Measurements from ENCODE around the gene CPSF3.
A peak's percentile ranks its signal among the peaks of the same experiment; 100 is the strongest.

Gene CPSF3

DNA sequence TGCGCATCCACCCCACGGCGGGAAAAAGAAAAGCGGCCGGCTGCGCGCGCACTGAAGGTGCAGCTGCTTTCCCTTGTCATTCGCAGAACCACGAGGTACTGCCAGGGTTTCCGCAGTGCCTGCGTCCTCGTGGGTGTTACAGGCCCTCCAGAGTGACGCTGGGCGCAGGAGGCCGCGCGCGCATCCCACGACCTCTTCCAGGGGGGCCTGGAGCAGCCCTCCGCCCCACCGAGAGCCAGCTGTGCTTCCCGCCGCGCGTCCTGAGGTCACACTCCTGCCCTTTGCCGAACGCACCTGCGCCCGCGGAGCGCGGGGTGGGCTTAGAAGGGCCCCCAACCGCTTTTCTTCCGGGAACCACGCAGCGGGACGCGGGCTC, 50.5 kb downstream of the CPSF3 start (continued):
- TF ChIP-seq ZNF274 (IDR thresholded peaks at IDR 0.05; ENCODE audit: low read length) (no peak), ZNF274 (tag by site-specific recombination; IDR thresholded peaks at IDR 0.05; ENCODE audit: borderline replicate concordance) (no peak), ZBTB1 (tag by site-specific recombination; IDR thresholded peaks at IDR 0.05) (no peak), SCRT1 (tag by site-specific recombination; IDR thresholded peaks at IDR 0.05; ENCODE audit: borderline replicate concordance) (no peak), GLIS2 (tag by site-specific recombination; IDR thresholded peaks at IDR 0.05) (0 out of 2 replicates have a peak, but pooled peaks have one; percentile 38), ZNF529 (tag by site-specific recombination; IDR thresholded peaks at IDR 0.05; ENCODE audit: insufficient replicate concordance) (no peak), EGR2 (tag by site-specific recombination; IDR thresholded peaks at IDR 0.05; ENCODE audit: low read depth) (no peak)
- TF ChIP-seq, protein P1, sequence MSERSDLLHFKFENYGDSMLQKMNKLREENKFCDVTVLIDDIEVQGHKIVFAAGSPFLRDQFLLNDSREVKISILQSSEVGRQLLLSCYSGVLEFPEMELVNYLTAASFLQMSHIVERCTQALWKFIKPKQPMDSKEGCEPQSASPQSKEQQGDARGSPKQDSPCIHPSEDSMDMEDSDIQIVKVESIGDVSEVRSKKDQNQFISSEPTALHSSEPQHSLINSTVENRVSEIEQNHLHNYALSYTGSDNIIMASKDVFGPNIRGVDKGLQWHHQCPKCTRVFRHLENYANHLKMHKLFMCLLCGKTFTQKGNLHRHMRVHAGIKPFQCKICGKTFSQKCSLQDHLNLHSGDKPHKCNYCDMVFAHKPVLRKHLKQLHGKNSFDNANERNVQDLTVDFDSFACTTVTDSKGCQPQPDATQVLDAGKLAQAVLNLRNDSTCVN (tag by site-specific recombination; optimal IDR thresholded peaks at IDR 0.05), result no peak
- TF ChIP-seq, protein P2, sequence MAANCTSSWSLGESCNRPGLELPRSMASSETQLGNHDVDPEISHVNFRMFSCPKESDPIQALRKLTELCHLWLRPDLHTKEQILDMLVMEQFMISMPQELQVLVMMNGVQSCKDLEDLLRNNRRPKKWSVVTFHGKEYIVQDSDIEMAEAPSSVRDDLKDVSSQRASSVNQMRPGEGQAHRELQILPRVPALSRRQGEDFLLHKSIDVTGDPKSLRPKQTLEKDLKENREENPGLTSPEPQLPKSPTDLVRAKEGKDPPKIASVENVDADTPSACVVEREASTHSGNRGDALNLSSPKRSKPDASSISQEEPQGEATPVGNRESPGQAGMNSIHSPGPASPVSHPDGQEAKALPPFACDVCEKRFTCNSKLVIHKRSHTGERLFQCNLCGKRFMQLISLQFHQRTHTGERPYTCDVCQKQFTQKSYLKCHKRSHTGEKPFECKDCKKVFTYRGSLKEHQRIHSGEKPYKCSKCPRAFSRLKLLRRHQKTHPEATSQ (tag by site-specific recombination; IDR thresholded peaks at IDR 0.05), result no peak

DNA sequence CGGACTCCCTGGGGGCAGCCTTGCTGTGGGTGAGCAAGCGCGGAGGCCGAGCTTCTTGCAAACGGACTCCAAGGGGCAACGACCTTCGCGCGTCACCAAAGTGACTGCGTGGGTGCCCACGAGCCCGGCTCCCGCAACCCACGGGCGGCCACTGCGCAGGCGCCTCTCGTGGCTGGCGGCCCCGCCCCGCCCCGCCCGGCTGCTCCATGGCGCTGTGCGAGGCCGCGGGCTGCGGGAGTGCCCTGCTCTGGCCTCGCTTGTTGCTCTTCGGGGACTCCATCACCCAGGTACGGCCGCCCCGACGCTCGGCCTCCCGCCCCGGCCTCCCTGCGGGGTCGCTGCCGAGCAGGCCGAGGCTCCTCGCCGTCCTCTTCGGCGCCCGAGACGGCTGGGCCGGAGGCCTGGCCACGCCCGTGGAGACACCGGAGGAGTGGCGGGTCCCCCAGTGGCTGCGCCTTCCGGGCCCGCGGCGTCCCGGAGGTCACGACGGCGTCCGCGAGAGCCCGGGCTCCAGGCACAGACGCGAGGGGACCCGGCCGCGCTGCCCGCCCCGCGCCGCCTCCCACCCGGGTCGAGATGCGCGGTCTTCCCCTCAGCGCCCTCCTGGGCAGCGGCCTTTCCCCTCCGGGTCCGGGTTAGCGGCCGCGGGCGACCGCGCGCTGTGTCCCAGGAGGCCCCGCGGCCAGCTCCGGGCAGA, 51.1 kb downstream of the CPSF3 start, which contains the start of gene IAH1:
Gene IAH1, plus strand, starts transcription at position 191 of the 697 bp plus-strand sequence. Its CDS starts 16 bp downstream, at position 207.
- Histone ChIP-seq H3K9me3 (ENCODE audit: control insufficient read depth, insufficient read depth, low read depth, low read length) (no peaks in the 10 kb centered on the region), H3K36me3 (ENCODE audit: control insufficient read depth in 2 of 2, insufficient read depth in 1 of 2, low read length in 2 of 2) (peaks cover 1 to 62% of the 10 kb centered on the region in 2 experiments), H3K27ac (ENCODE audit: extremely low read depth, low read depth, low read length) (peak within 1 kb of the TSS; percentile 92), H3K4me1 (ENCODE audit: control insufficient read depth, insufficient read depth, low read length) (no peaks in the 10 kb centered on the region; the same call in 1 of the 2 replicates), H3K4me3 (ENCODE audit: low read depth, low read length) (peak within 1 kb of the TSS; percentile 59)
- ChIA-PET POLR2A (interaction anchor here (0.7 to 3.0 kb wide), 6 partner anchors 10 to 201 kb away, joined by 3 to 12 read pairs (median 3); partner anchors contain the start of genes ADAM17 and YWHAQ), CTCF (interaction anchor here (0.6 kb wide), 2 partner anchors 91 to 373 kb away, joined by 3 to 4 read pairs; no protein-coding TSS in a partner anchor)
- TF ChIP-seq EGR2 (tag by site-specific recombination; IDR thresholded peaks at IDR 0.05; ENCODE audit: low read depth) (peak; percentile 63), ZNF777 (tag by site-specific recombination; IDR thresholded peaks at IDR 0.05; ENCODE audit: borderline replicate concordance) (no peak), KLF8 (tag by site-specific recombination; IDR thresholded peaks at IDR 0.05) (peak; percentile 38; the same call in 1 of the 2 replicates), SCRT2 (tag by site-specific recombination; IDR thresholded peaks at IDR 0.05) (0 out of 2 replicates have a peak, but pooled peaks have one; percentile 36), ZNF660 (tag by site-specific recombination; IDR thresholded peaks at IDR 0.05) (peak; percentile 52; the same call in 1 of the 2 replicates), ZNF423 (tag by site-specific recombination; IDR thresholded peaks at IDR 0.05) (no peak), ZNF214 (tag by site-specific recombination; IDR thresholded peaks at IDR 0.05; ENCODE audit: borderline replicate concordance) (no peak), KLF9 (tag by site-specific recombination; IDR thresholded peaks at IDR 0.05; ENCODE audit: low read depth) (peak; percentile 24; the same call in 1 of the 2 replicates), ZNF140 (tag by site-specific recombination; IDR thresholded peaks at IDR 0.05) (no peak), YY1 (tag by site-specific recombination; IDR thresholded peaks at IDR 0.05) (0 out of 2 replicates have a peak, but pooled peaks have one; percentile 48), ZFHX2 (tag by site-specific recombination; conservative IDR thresholded peaks at IDR 0.05) (peak; percentile 68), ZNF677 (tag by site-specific recombination; IDR thresholded peaks at IDR 0.05) (no peak), KLF1 (tag by site-specific recombination; IDR thresholded peaks at IDR 0.05) (0 out of 2 replicates have a peak, but pooled peaks have one; percentile 28)
- TF ChIP-seq, protein P1 (tag by site-specific recombination; optimal IDR thresholded peaks at IDR 0.05), result peak; percentile 64
- TF ChIP-seq, protein P3, sequence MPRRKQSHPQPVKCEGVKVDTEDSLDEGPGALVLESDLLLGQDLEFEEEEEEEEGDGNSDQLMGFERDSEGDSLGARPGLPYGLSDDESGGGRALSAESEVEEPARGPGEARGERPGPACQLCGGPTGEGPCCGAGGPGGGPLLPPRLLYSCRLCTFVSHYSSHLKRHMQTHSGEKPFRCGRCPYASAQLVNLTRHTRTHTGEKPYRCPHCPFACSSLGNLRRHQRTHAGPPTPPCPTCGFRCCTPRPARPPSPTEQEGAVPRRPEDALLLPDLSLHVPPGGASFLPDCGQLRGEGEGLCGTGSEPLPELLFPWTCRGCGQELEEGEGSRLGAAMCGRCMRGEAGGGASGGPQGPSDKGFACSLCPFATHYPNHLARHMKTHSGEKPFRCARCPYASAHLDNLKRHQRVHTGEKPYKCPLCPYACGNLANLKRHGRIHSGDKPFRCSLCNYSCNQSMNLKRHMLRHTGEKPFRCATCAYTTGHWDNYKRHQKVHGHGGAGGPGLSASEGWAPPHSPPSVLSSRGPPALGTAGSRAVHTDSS (tag by site-specific recombination; IDR thresholded peaks at IDR 0.05), result no peak
- TF ChIP-seq, protein P4, sequence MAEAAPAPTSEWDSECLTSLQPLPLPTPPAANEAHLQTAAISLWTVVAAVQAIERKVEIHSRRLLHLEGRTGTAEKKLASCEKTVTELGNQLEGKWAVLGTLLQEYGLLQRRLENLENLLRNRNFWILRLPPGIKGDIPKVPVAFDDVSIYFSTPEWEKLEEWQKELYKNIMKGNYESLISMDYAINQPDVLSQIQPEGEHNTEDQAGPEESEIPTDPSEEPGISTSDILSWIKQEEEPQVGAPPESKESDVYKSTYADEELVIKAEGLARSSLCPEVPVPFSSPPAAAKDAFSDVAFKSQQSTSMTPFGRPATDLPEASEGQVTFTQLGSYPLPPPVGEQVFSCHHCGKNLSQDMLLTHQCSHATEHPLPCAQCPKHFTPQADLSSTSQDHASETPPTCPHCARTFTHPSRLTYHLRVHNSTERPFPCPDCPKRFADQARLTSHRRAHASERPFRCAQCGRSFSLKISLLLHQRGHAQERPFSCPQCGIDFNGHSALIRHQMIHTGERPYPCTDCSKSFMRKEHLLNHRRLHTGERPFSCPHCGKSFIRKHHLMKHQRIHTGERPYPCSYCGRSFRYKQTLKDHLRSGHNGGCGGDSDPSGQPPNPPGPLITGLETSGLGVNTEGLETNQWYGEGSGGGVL (tag by site-specific recombination; IDR thresholded peaks at IDR 0.05), result peak; percentile 17; the same call in 1 of the 2 replicates
- TF ChIP-seq, protein P5, sequence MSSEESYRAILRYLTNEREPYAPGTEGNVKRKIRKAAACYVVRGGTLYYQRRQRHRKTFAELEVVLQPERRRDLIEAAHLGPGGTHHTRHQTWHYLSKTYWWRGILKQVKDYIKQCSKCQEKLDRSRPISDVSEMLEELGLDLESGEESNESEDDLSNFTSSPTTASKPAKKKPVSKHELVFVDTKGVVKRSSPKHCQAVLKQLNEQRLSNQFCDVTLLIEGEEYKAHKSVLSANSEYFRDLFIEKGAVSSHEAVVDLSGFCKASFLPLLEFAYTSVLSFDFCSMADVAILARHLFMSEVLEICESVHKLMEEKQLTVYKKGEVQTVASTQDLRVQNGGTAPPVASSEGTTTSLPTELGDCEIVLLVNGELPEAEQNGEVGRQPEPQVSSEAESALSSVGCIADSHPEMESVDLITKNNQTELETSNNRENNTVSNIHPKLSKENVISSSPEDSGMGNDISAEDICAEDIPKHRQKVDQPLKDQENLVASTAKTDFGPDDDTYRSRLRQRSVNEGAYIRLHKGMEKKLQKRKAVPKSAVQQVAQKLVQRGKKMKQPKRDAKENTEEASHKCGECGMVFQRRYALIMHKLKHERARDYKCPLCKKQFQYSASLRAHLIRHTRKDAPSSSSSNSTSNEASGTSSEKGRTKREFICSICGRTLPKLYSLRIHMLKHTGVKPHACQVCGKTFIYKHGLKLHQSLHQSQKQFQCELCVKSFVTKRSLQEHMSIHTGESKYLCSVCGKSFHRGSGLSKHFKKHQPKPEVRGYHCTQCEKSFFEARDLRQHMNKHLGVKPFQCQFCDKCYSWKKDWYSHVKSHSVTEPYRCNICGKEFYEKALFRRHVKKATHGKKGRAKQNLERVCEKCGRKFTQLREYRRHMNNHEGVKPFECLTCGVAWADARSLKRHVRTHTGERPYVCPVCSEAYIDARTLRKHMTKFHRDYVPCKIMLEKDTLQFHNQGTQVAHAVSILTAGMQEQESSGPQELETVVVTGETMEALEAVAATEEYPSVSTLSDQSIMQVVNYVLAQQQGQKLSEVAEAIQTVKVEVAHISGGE (tag by site-specific recombination; conservative IDR thresholded peaks at IDR 0.05; ENCODE audit: low read depth), result 0 out of 2 replicates have a peak, but pooled peaks have one; percentile 16
